IMR-90 (cell line): ENCODE measurements around the gene NOP14. TPM values are rescaled to one million over a fixed set of nuclear protein-coding genes. Genes with fewer than 3 reads are reported as not detected.
A peak's percentile ranks its signal among the peaks of the same experiment; 100 is the strongest.

Experiments
- ATAC-seq: fragments of 200-7000 bp; cut with Tn5 transposase; 2 replicates; pipeline ENCODE4 v1.9.1; 2020; ENCODE audit warnings: low read depth, mild to moderate bottlenecking, moderate library complexity
- BruUV-seq: library from RNA; stranded (reverse); fragments of 400-500 nt; replicated peaks from 2 replicates; lab custom pipeline; 2021; lab: Mats Ljungman, UMichigan
- CTCF ChIA-PET: fragments of 300-600 bp; formaldehyde crosslinking; extraction: SDS; loops from one replicate; lab custom pipeline; 2021; ENCODE audit warnings: antibody characterized with exemption; lab: Yijun Ruan, JAX
- POLR2A ChIA-PET: fragments of 300-600 bp; sonication (Branson Sonifier 250); formaldehyde crosslinking; loops from one replicate; lab custom pipeline; 2022; ENCODE audit warnings: antibody characterized with exemption; ENCODE audit not compliant: unreplicated experiment; lab: Charles Lee
- DNase-seq: peaks from one replicate; pipeline ENCODE4 v3.0.0; 2013
- H2AFZ ChIP-seq: replicated peaks from 2 replicates; pipeline ENCODE3; 2013; ENCODE audit warnings: low read length, mild to moderate bottlenecking; ENCODE audit not compliant: poor library complexity
- H2AK5ac ChIP-seq: 2 replicates; pipeline ENCODE4 v1.6.1; 2013; ENCODE audit warnings: low read depth, low read length, inconsistent platforms
- H2AK9ac ChIP-seq: replicated peaks from 2 replicates; pipeline ENCODE3; 2013; ENCODE audit warnings: mild to moderate bottlenecking, low read depth, low read length, moderate library complexity; ENCODE audit not compliant: poor library complexity
- H2BK120ac ChIP-seq: 2 replicates; pipeline ENCODE4 v1.6.1; 2013; ENCODE audit warnings: low read depth, low read length, inconsistent platforms
- H2BK15ac ChIP-seq: 3 replicates; pipeline ENCODE4 v1.6.1; 2013; ENCODE audit warnings: low read depth, low read length, inconsistent platforms
- H2BK20ac ChIP-seq: 2 replicates; pipeline ENCODE4 v1.6.1; 2013; ENCODE audit warnings: low read depth, mild to moderate bottlenecking, inconsistent platforms, low read length, moderate library complexity
- H2BK5ac ChIP-seq: 2 replicates; pipeline ENCODE4 v1.6.1; 2013; ENCODE audit warnings: mild to moderate bottlenecking, low read depth, low read length, inconsistent platforms; ENCODE audit not compliant: poor library complexity, severe bottlenecking
- H3K14ac ChIP-seq: replicated peaks from 2 replicates; pipeline ENCODE4 v1.6.1; 2013; ENCODE audit warnings: low read depth, low read length, inconsistent platforms
- H3K18ac ChIP-seq: 2 replicates; pipeline ENCODE4 v1.6.1; 2013; ENCODE audit warnings: low read depth, low read length, control low read depth
- H3K23ac ChIP-seq: 2 replicates; pipeline ENCODE4 v1.6.1; 2013; ENCODE audit warnings: low read depth, low read length, inconsistent platforms
- H3K27ac ChIP-seq: 2 replicates; pipeline ENCODE4 v1.5.1; 2013; ENCODE audit warnings: mild to moderate bottlenecking, control low read depth, low read length; ENCODE audit not compliant: insufficient read depth
- H3K27me3 ChIP-seq: 2 replicates; pipeline ENCODE4 v1.6.1; 2013; ENCODE audit warnings: low read length; ENCODE audit not compliant: control insufficient read depth, insufficient read depth
- H3K36me3 ChIP-seq: 2 replicates; pipeline ENCODE4 v1.6.1; 2013; ENCODE audit warnings: low read length, mixed read lengths; ENCODE audit not compliant: control insufficient read depth, insufficient read depth
- H3K4ac ChIP-seq: 2 replicates; pipeline ENCODE4 v1.6.1; 2013; ENCODE audit warnings: low read depth, low read length, inconsistent platforms
- H3K4me1 ChIP-seq: 2 replicates; pipeline ENCODE4 v1.6.1; 2013; ENCODE audit warnings: low read length, mixed read lengths; ENCODE audit not compliant: control insufficient read depth, insufficient read depth
- H3K4me2 ChIP-seq: 2 replicates; pipeline ENCODE4 v1.6.1; 2013; ENCODE audit warnings: low read depth, mild to moderate bottlenecking, control low read depth, low read length, moderate library complexity
- H3K4me3 ChIP-seq: 2 replicates; pipeline ENCODE4 v1.5.1; 2013; ENCODE audit warnings: low read depth, mild to moderate bottlenecking, control low read depth, low read length, moderate library complexity; ENCODE audit not compliant: insufficient read depth
- H3K56ac ChIP-seq: 2 replicates; pipeline ENCODE4 v1.6.1; 2013; ENCODE audit warnings: low read length, inconsistent platforms; ENCODE audit not compliant: insufficient read depth; ENCODE audit errors: extremely low read depth
- H3K79me1 ChIP-seq, 2 experiments: 2 replicates each; pipeline ENCODE4 v1.6.1; 2013; ENCODE audit warnings: low read length in 2 of 2, inconsistent platforms in 1 of 2, low read depth in 1 of 2
- H3K9ac ChIP-seq: 2 replicates; pipeline ENCODE4 v1.6.1; 2013; ENCODE audit warnings: low read depth, low read length, control low read depth
- H3K9me1 ChIP-seq: 2 replicates; pipeline ENCODE4 v1.6.1; 2013; ENCODE audit warnings: low read length, inconsistent platforms; ENCODE audit not compliant: insufficient read depth
- H3K9me3 ChIP-seq: 2 replicates; pipeline ENCODE4 v1.6.1; 2013; ENCODE audit warnings: low read length; ENCODE audit not compliant: control insufficient read depth, insufficient read depth
- H4K20me1 ChIP-seq: 2 replicates; pipeline ENCODE4 v1.6.1; 2013; ENCODE audit warnings: low read length, inconsistent platforms; ENCODE audit not compliant: insufficient read depth
- H4K5ac ChIP-seq: 2 replicates; pipeline ENCODE4 v1.6.1; 2013; ENCODE audit warnings: mild to moderate bottlenecking, low read depth, low read length, control low read depth
- H4K8ac ChIP-seq, 2 experiments: 2 replicates each; pipeline ENCODE4 v1.6.1; 2013; ENCODE audit warnings: low read depth in 2 of 2, low read length in 2 of 2, control low read depth in 1 of 2, inconsistent platforms in 1 of 2
- H4K91ac ChIP-seq: 2 replicates; pipeline ENCODE4 v1.6.1; 2013; ENCODE audit warnings: low read depth, low read length, inconsistent platforms; ENCODE audit not compliant: insufficient read depth
- BHLHE40 ChIP-seq: fragments of 150-350 bp; IDR thresholded peaks from 2 replicates; pipeline ENCODE4 v1.6.1; 2016; ENCODE audit warnings: mild to moderate bottlenecking, low read depth, low read length
- CEBPB ChIP-seq: IDR thresholded peaks from 2 replicates; pipeline ENCODE4 v1.6.1; 2012; ENCODE audit warnings: low read depth, low read length, improper control_type of control experiment
- SMC3 ChIP-seq: fragments of 150-350 bp; IDR thresholded peaks from 2 replicates; pipeline ENCODE4 v1.6.1; 2016; ENCODE audit warnings: low read depth, mild to moderate bottlenecking, antibody characterized with exemption, low read length, moderate library complexity
- WGBS, 2 experiments: methylation state at CpG; one replicate each; pipeline versions ENCODE4 v1.1.5 to v1.1.7; 2013; ENCODE audit warnings: missing lambda C conversion rate in 2 of 2; ENCODE audit not compliant: insufficient read length in 1 of 2; ENCODE audit errors: extremely low coverage in 2 of 2; 5-methylcytosine and 5-hydroxymethylcytosine counted together
- dilution Hi-C: fragments of 300-500 bp; cut with HindIII; formaldehyde crosslinking; loops from one replicate; pipeline ENCODE4 v1.14.3; 2018; ENCODE audit warnings: low sequenced_read_pairs; ENCODE audit not compliant: unreplicated experiment
- in situ Hi-C: fragments of 300-500 bp; cut with MboI; formaldehyde crosslinking; loops from 3 replicates; pipeline ENCODE4 v1.14.3; 2019; ENCODE audit warnings: low sequenced_read_pairs, inconsistent platforms, mixed read lengths
- intact Hi-C: fragments of 100-400 bp; cut with micrococcal nuclease; formaldehyde crosslinking; loops from 2 replicates; pipeline ENCODE4 v1.10.0; 2022
- polyA plus RNA-seq, 3 experiments: library from polyadenylated mRNA; depleted of rRNA; stranded (reverse); fragments of >200 nt; gene quantifications; 2 replicates each; pipeline ENCODE4 v1.2.3, GENCODE V29; 2012; ENCODE audit warnings: low replicate concordance in 1 of 3
- total RNA-seq: library from RNA; depleted of rRNA; stranded (reverse); fragments of >200 nt; gene quantifications from 2 replicates; pipeline ENCODE4 v1.2.3, GENCODE V29; 2012
- TF ChIP-seq, protein P1 (sequence below): conservative IDR thresholded peaks from 2 replicates; pipeline ENCODE4 v1.5.1; 2012; ENCODE audit warnings: mild to moderate bottlenecking, low read depth, low read length, improper control_type of control experiment
- TF ChIP-seq, protein P2 (sequence below): fragments of 150-350 bp; IDR thresholded peaks from 2 replicates; pipeline ENCODE4 v1.6.1; 2016; ENCODE audit warnings: low read depth, mild to moderate bottlenecking, low read length, moderate library complexity, borderline replicate concordance

NOP14 gene
- total and polyA plus RNA-seq, 2 of the 4 experiments (the other 2 are of a cell fraction): 10.9 to 12.6 TPM

DNA sequence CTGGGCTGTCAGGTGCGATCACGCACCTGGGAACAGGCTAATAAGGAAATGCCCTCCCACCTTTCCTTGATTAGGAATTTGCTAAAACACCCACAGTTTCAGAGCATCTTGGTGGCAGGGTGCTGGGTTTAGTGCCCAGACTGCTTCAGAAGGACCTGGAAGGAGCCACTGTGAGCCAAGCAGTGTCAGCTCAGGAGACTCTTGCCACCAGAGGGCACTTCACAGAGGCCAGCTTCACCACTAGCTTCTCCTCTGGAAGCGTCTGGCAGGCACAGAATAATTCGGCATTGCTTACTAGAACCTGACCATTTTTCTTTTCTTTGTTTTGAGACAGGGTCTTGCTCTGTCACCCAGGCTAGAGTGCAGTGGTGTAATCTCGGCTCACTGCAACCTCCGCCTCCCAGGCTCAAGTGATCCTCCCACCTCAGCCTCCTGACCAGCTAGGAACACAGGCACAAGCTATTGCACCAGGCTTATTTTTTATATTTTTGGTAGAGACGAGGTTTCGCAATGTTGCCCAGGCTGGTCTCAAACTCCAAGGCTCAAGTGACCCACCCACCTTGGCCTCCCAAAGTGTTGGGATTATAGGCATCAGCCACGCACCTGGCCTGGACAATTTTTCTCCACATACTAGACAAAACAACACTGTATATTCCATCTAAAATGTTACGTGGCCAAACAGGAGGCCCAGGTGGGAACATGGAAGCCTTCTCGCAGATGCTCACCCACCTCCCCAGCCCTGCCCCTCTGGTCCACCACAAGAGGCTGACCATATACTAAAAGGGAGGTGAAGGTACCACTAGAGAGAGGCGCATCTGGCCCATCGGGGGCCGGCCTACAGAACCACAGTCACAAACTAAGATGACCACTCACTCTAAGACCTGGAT is 14.1 kb downstream of the NOP14 start:
- no peak overlapping the region for H4K5ac ChIP-seq
- no peak overlapping the region; the same call in 1 of the 2 replicates for H3K14ac ChIP-seq
- no peak for TF ChIP-seq BHLHE40
- TF ChIP-seq, protein P1, sequence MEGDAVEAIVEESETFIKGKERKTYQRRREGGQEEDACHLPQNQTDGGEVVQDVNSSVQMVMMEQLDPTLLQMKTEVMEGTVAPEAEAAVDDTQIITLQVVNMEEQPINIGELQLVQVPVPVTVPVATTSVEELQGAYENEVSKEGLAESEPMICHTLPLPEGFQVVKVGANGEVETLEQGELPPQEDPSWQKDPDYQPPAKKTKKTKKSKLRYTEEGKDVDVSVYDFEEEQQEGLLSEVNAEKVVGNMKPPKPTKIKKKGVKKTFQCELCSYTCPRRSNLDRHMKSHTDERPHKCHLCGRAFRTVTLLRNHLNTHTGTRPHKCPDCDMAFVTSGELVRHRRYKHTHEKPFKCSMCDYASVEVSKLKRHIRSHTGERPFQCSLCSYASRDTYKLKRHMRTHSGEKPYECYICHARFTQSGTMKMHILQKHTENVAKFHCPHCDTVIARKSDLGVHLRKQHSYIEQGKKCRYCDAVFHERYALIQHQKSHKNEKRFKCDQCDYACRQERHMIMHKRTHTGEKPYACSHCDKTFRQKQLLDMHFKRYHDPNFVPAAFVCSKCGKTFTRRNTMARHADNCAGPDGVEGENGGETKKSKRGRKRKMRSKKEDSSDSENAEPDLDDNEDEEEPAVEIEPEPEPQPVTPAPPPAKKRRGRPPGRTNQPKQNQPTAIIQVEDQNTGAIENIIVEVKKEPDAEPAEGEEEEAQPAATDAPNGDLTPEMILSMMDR: peak; percentile 22; the same call in 1 of the 2 replicates
- TF ChIP-seq SMC3: peak; percentile 26
- TF ChIP-seq CEBPB: peak; percentile 57
- TF ChIP-seq, protein P2, sequence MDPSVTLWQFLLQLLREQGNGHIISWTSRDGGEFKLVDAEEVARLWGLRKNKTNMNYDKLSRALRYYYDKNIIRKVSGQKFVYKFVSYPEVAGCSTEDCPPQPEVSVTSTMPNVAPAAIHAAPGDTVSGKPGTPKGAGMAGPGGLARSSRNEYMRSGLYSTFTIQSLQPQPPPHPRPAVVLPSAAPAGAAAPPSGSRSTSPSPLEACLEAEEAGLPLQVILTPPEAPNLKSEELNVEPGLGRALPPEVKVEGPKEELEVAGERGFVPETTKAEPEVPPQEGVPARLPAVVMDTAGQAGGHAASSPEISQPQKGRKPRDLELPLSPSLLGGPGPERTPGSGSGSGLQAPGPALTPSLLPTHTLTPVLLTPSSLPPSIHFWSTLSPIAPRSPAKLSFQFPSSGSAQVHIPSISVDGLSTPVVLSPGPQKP: no peak
- peaks cover 2% of the 10 kb centered on the region; the same call in 1 of the 2 replicates for H3K4me1 ChIP-seq
- no peak overlapping the region for H3K18ac ChIP-seq
- no peak overlapping the region for H2AK5ac ChIP-seq
- dilution Hi-C loops: no loop called here
- ChIA-PET POLR2A (no interaction called here), CTCF (interaction anchor here (1.2 kb wide), 1 partner anchor 185 kb away, joined by 3 read pairs; no protein-coding TSS in a partner anchor)
- H2BK5ac ChIP-seq: no peak overlapping the region
- no peak overlapping the region for H3K9ac ChIP-seq
- peaks cover 68% of the 10 kb centered on the region for H3K36me3 ChIP-seq
- H3K27me3 ChIP-seq: no peaks in the 10 kb centered on the region
- H2AK9ac ChIP-seq: no peak overlapping the region
- intact Hi-C loops: no loop called here
- H4K8ac ChIP-seq: no peak overlapping the region
- DNase-seq: no peak
- H2BK20ac ChIP-seq: no peak overlapping the region
- H2BK15ac ChIP-seq: no peak overlapping the region
- BruUV-seq: no TSS peak
- no peak overlapping the region for H3K23ac ChIP-seq
- H2AFZ ChIP-seq: no peak overlapping the region
- no peak overlapping the region for H4K91ac ChIP-seq
- H3K9me1 ChIP-seq: peaks cover 6% of the 10 kb centered on the region; the same call in 1 of the 2 replicates
- peaks cover 11 to 50% of the 10 kb centered on the region in 2 experiments; a peak in 3 of 4 replicates for H3K79me1 ChIP-seq
- H3K4ac ChIP-seq: no peak overlapping the region
- peaks cover 12% of the 10 kb centered on the region for H4K20me1 ChIP-seq
- no peak overlapping the region for H3K4me2 ChIP-seq
- in situ Hi-C loops: no loop called here
- WGBS, 2 experiments: 100% methylated on average over 1 of the region's 14 CpGs; no CpG with 5 or more reads in 1 of the 2 experiments
- H3K4me3 ChIP-seq: no peak overlapping the region
- H2BK120ac ChIP-seq: no peak overlapping the region
- no peak overlapping the region for H3K27ac ChIP-seq
- no peaks in the 10 kb centered on the region for H3K9me3 ChIP-seq
- no peak overlapping the region for H3K56ac ChIP-seq
- peak; percentile 67 for ATAC-seq
